Measurements from ENCODE around the gene ORC5.

ORC5 gene

GRCh38 chr7:104135760-104136558, 71.9 kb downstream of the ORC5 start:
- no peak for TF ChIP-seq CTCF (IDR thresholded peaks at IDR 0.05; ENCODE audit: low read depth, low read length, missing control alignments)
- no peak for DNase-seq (ENCODE audit: low read depth)
- no peak overlapping the region for H3K4me3 ChIP-seq (ENCODE audit: low read depth, low read length)

GRCh38 chr7:104133238-104133637, 74.6 kb downstream of the ORC5 start:
- no peak for DNase-seq (ENCODE audit: low read depth)
- no peak for TF ChIP-seq CTCF (IDR thresholded peaks at IDR 0.05; ENCODE audit: low read depth, low read length, missing control alignments)
- no peak overlapping the region for H3K4me3 ChIP-seq (ENCODE audit: low read depth, low read length)

GRCh38 chr7:104130726-104131125, 77.1 kb downstream of the ORC5 start:
- no peak for DNase-seq (ENCODE audit: low read depth)
- TF ChIP-seq CTCF (IDR thresholded peaks at IDR 0.05; ENCODE audit: low read depth, low read length, missing control alignments) = no peak
- H3K4me3 ChIP-seq (ENCODE audit: low read depth, low read length) = no peak overlapping the region

GRCh38 chr7:104127204-104127603, 80.6 kb downstream of the ORC5 start:
- no peak for DNase-seq (ENCODE audit: low read depth)
- H3K4me3 ChIP-seq (ENCODE audit: low read depth, low read length) = no peak overlapping the region
- TF ChIP-seq CTCF (IDR thresholded peaks at IDR 0.05; ENCODE audit: low read depth, low read length, missing control alignments) = no peak

GRCh38 chr7:104126411-104126841, 81.4 kb downstream of the ORC5 start:
- DNase-seq (ENCODE audit: low read depth) = no peak
- no peak overlapping the region for H3K4me3 ChIP-seq (ENCODE audit: low read depth, low read length)
- TF ChIP-seq CTCF (IDR thresholded peaks at IDR 0.05; ENCODE audit: low read depth, low read length, missing control alignments) = no peak

GRCh38 chr7:104124893-104125477, 82.8 kb downstream of the ORC5 start:
- no peak for DNase-seq (ENCODE audit: low read depth)
- no peak for TF ChIP-seq CTCF (IDR thresholded peaks at IDR 0.05; ENCODE audit: low read depth, low read length, missing control alignments)
- no peak overlapping the region for H3K4me3 ChIP-seq (ENCODE audit: low read depth, low read length)

Data from GM12864 (cell line).